Adipocyte (in vitro differentiated cells): ENCODE results near the gene PLA2G15.

Source experiments
- DNase-seq: peaks from one replicate; pipeline ENCODE4 v3.0.0-alpha.2; 2015; ENCODE audit warnings: low read depth
- H3K27me3 ChIP-seq: replicated peaks from 2 replicates; pipeline ENCODE4 v1.7.0; 2013; ENCODE audit warnings: mild to moderate bottlenecking, low read length, moderate library complexity; ENCODE audit not compliant: control insufficient read depth, insufficient read depth
- H3K36me3 ChIP-seq: 2 replicates; pipeline ENCODE4 v1.7.0; 2013; ENCODE audit warnings: low read length, mild to moderate bottlenecking, moderate library complexity; ENCODE audit not compliant: control insufficient read depth, insufficient read depth, severe bottlenecking
- H3K4me1 ChIP-seq: 2 replicates; pipeline ENCODE4 v1.7.0; 2013; ENCODE audit warnings: mild to moderate bottlenecking, low read length, moderate library complexity; ENCODE audit not compliant: control insufficient read depth, insufficient read depth
- H3K4me3 ChIP-seq: 2 replicates; pipeline ENCODE4 v1.7.0; 2013; ENCODE audit warnings: mild to moderate bottlenecking, low read length, moderate library complexity
- H3K9ac ChIP-seq: 2 replicates; pipeline ENCODE4 v1.7.0; 2013; ENCODE audit warnings: mild to moderate bottlenecking, low read length, moderate library complexity
- H3K9me3 ChIP-seq: 2 replicates; pipeline ENCODE4 v1.7.0; 2013; ENCODE audit warnings: mild to moderate bottlenecking, low read length, moderate library complexity; ENCODE audit not compliant: control insufficient read depth

Gene PLA2G15

GRCh38 chr16:68255712-68256111 lies 10.5 kb downstream of the PLA2G15 start:
- Histone ChIP-seq H3K9ac (no peak overlapping the region), H3K4me3 (no peak overlapping the region), H3K27me3 (no peaks in the 10 kb centered on the region), H3K9me3 (no peaks in the 10 kb centered on the region), H3K36me3 (peaks cover 38% of the 10 kb centered on the region), H3K4me1 (peaks cover 24% of the 10 kb centered on the region)
- DNase-seq, result no peak

DNA sequence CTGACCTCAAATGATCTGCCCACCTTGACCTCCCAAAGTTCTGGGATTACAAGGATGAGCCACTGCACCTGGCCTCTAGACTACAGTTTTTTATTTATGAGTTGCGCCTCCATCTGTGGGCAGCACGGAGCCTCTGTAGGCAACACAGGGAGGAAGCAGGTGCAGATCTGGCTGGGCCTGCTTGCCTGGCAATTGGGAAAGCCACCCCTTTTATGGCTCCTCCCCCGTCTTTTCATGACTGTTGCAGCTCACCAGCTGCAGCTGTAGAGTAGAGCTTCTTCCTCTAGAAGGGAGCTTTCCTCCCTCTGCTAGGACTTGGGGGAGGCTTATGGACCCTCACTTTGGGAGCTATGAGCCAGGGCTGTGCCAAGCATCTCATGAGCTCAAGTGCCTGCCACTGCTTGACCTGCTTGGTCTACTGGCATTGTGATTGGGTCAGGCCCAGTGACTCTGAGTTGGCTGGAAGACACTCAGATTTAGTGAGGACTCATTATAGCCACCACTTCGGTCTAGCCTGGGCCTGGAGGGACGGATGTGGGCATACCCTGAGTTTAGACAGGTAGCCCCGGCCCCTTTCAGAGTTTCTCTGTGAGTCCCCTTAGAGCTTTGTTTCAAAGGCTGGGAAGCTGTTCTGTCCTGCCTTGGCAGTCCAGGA lies 12.2 kb downstream of the PLA2G15 start:
- peak overlapping the region; percentile 3 for H3K4me3 ChIP-seq
- peak overlapping the region; percentile 82 for H3K9ac ChIP-seq
- H3K27me3 ChIP-seq, result no peaks in the 10 kb centered on the region
- peaks cover 24% of the 10 kb centered on the region for H3K4me1 ChIP-seq
- peaks cover 33% of the 10 kb centered on the region for H3K36me3 ChIP-seq
- H3K9me3 ChIP-seq, result no peaks in the 10 kb centered on the region
- no peak for DNase-seq

- Histone ChIP-seq H3K36me3 (peaks cover 28% of the 10 kb centered on the region), H3K4me3 (peak overlapping the region; percentile 3), H3K9me3 (no peaks in the 10 kb centered on the region), H3K4me1 (peaks cover 24% of the 10 kb centered on the region), H3K27me3 (no peaks in the 10 kb centered on the region), H3K9ac (peak overlapping the region; percentile 82)
- peak; percentile 58 for DNase-seq
Observed at GRCh38 chr16:68257906-68258800, 13.0 kb downstream of the PLA2G15 start.

DNA sequence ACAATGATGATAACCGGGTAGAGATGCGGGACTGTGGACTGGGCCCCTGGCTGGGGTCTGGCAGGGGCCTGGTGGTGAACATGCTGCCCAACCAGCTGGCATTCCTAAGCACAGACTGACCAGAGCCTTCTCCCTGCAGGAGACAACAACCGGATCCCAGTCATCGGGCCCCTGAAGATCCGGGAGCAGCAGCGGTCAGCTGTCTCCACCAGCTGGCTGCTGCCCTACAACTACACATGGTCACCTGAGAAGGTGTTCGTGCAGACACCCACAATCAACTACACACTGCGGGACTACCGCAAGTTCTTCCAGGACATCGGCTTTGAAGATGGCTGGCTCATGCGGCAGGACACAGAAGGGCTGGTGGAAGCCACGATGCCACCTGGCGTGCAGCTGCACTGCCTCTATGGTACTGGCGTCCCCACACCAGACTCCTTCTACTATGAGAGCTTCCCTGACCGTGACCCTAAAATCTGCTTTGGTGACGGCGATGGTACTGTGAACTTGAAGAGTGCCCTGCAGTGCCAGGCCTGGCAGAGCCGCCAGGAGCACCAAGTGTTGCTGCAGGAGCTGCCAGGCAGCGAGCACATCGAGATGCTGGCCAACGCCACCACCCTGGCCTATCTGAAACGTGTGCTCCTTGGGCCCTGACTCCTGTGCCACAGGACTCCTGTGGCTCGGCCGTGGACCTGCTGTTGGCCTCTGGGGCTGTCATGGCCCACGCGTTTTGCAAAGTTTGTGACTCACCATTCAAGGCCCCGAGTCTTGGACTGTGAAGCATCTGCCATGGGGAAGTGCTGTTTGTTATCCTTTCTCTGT lies 14.0 kb downstream of the PLA2G15 start:
- no peak for DNase-seq
- peak overlapping the region; percentile 46 for H3K9ac ChIP-seq
- H3K27me3 ChIP-seq, result no peaks in the 10 kb centered on the region
- no peak overlapping the region for H3K4me3 ChIP-seq
- H3K4me1 ChIP-seq, result peaks cover 31% of the 10 kb centered on the region
- H3K36me3 ChIP-seq, result peaks cover 27% of the 10 kb centered on the region
- H3K9me3 ChIP-seq, result no peaks in the 10 kb centered on the region

DNA sequence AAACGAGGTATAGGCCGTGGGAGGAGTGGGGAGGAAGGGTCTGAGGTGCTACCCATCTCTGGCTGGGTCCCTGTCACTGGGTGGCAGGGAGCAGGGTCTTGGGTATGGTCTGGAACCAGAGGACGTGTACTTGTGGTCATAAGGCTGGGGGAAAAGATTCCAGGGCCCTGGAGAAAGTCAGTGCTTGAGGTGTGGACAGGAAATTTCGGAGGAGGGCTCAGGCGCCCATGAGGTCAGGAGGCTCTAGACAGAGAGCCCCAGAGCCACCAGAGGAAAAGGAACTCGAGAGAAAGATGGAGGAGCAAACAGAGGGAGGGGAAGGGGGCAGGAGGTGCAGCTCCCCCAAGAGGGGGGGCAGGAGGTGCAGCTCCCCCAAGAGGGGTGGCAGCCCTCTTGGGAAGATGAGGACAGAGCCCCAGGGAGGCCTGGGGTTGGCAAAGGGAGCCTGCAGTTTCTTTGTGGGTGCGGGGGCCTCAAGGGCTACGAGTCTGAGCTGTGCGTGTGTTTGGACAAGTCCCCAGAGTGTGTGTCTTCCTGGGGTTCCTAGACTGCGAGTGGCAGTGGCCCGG lies 18.5 kb downstream of the PLA2G15 start:
- Histone ChIP-seq H3K4me3 (peak overlapping the region; percentile 98), H3K4me1 (peaks cover 31% of the 10 kb centered on the region), H3K27me3 (no peaks in the 10 kb centered on the region), H3K9me3 (no peaks in the 10 kb centered on the region), H3K9ac (peak overlapping the region; percentile 100), H3K36me3 (peaks cover 28% of the 10 kb centered on the region)
- DNase-seq, result no peak

- DNase-seq, result peak; percentile 92
- no peaks in the 10 kb centered on the region for H3K9me3 ChIP-seq
- peaks cover 33% of the 10 kb centered on the region for H3K4me1 ChIP-seq
- peaks cover 31% of the 10 kb centered on the region for H3K36me3 ChIP-seq
- no peaks in the 10 kb centered on the region for H3K27me3 ChIP-seq
- H3K9ac ChIP-seq, result peak within 1 kb of the TSS; percentile 100
- peak within 1 kb of the TSS; percentile 98 for H3K4me3 ChIP-seq
Observed at GRCh38 chr16:68264128-68265077, 19.2 kb downstream of the PLA2G15 start, which contains the start of gene SLC7A6. Gene SLC7A6, plus strand, starts transcription at chr16:68264526. Its CDS starts 10,201 bp downstream, at chr16:68274727.

DNA sequence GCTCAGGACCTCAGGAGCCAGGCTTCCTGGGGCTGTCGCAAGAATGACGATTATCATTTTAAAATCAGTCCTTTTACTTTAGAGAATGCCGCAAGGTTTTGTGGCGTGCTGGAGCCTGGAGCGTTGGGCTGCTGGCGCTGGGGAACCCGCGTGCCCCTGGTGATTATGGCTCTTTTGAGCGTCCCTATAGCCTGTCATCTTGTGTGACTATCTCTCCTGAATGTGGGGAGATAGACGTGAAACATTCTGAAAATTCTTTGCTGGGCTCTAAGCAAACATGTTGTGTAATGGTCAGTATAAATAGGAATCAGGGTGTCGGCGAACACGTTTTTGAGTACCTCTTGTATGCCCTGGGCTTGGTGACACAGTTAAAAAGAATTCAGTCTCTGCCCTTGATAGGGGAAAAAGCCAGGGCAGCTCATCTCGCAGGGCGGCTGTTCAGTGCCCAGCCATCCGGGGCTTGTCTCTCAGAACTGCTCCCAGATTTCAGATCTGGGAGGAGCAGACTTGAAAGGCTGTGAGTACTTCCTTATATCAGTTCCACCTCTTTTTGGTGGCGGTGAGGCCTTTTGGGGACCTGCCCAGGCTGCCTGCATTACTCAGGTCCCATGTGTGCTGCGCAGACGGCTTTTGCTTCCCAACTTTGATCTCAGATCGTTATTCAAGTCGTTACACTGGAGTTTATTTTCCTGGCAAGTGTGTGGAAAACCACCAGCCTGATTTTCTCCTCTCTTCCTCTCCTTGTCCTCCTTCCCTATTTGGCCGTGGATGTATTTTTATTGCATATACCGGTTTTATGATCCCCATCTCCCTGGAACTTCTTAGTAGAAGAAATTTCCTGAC lies 20.1 kb downstream of the PLA2G15 start:
- H3K27me3 ChIP-seq, result no peaks in the 10 kb centered on the region
- peaks cover 36% of the 10 kb centered on the region for H3K4me1 ChIP-seq
- H3K4me3 ChIP-seq, result peak overlapping the region; percentile 98
- H3K36me3 ChIP-seq, result peaks cover 31% of the 10 kb centered on the region
- peak overlapping the region; percentile 100 for H3K9ac ChIP-seq
- H3K9me3 ChIP-seq, result no peaks in the 10 kb centered on the region
- peak; percentile 83 for DNase-seq

- Histone ChIP-seq H3K9ac (peak overlapping the region; percentile 69), H3K9me3 (no peaks in the 10 kb centered on the region), H3K36me3 (peaks cover 46% of the 10 kb centered on the region), H3K27me3 (no peaks in the 10 kb centered on the region), H3K4me1 (peaks cover 56% of the 10 kb centered on the region), H3K4me3 (peak overlapping the region; percentile 98)
- DNase-seq, result no peak
Observed at GRCh38 chr16:68267612-68268405, 22.6 kb downstream of the PLA2G15 start.

DNA sequence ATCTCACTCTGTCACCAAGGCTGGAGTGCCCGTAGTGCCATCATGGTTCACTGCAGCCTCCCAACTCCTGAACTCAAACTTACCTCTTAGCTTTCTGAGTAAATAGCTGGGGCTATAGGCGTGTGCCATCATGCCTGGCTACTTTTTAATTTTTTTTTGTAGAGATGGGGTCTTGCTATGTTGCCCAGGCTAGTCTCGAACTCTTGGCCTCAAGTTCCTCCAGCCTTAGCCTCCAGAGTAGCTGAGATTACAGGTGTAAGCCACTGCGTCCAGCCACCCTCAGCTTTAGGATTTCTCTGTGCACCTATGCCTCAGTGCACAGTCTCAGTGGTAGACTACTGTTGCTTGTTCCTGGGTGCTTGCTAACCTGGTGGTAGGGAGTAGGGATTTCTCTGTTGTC lies 24.6 kb downstream of the PLA2G15 start:
- Histone ChIP-seq H3K4me1 (peaks cover 68% of the 10 kb centered on the region), H3K9me3 (no peaks in the 10 kb centered on the region), H3K4me3 (no peak overlapping the region), H3K9ac (no peak overlapping the region), H3K27me3 (no peaks in the 10 kb centered on the region), H3K36me3 (peaks cover 66% of the 10 kb centered on the region)
- no peak for DNase-seq
